IMR-90 (cell line): Measurements from ENCODE around the gene CENPU. TPM values are rescaled to one million over a fixed set of nuclear protein-coding genes. Genes with fewer than 3 reads are reported as not detected.

ENCODE experiments used
- CHD1 ChIP-seq: IDR thresholded peaks from 2 replicates; pipeline ENCODE4 v1.6.1; 2012; ENCODE audit warnings: low read depth, low read length, improper control_type of control experiment
- polyA plus RNA-seq, 3 experiments: library from polyadenylated mRNA; depleted of rRNA; stranded (reverse); fragments of >200 nt; gene quantifications; 2 replicates each; pipeline ENCODE4 v1.2.3, GENCODE V29; 2012; ENCODE audit warnings: low replicate concordance in 1 of 3
- total RNA-seq: library from RNA; depleted of rRNA; stranded (reverse); fragments of >200 nt; gene quantifications from 2 replicates; pipeline ENCODE4 v1.2.3, GENCODE V29; 2012
- TF ChIP-seq, protein P1 (sequence below): conservative IDR thresholded peaks from 2 replicates; pipeline ENCODE4 v1.5.1; 2012; ENCODE audit warnings: mild to moderate bottlenecking, low read depth, low read length, improper control_type of control experiment

CENPU gene
- total and polyA plus RNA-seq, 2 of the 4 experiments (the other 2 are of a cell fraction) = 13.6 to 14.6 TPM

DNA sequence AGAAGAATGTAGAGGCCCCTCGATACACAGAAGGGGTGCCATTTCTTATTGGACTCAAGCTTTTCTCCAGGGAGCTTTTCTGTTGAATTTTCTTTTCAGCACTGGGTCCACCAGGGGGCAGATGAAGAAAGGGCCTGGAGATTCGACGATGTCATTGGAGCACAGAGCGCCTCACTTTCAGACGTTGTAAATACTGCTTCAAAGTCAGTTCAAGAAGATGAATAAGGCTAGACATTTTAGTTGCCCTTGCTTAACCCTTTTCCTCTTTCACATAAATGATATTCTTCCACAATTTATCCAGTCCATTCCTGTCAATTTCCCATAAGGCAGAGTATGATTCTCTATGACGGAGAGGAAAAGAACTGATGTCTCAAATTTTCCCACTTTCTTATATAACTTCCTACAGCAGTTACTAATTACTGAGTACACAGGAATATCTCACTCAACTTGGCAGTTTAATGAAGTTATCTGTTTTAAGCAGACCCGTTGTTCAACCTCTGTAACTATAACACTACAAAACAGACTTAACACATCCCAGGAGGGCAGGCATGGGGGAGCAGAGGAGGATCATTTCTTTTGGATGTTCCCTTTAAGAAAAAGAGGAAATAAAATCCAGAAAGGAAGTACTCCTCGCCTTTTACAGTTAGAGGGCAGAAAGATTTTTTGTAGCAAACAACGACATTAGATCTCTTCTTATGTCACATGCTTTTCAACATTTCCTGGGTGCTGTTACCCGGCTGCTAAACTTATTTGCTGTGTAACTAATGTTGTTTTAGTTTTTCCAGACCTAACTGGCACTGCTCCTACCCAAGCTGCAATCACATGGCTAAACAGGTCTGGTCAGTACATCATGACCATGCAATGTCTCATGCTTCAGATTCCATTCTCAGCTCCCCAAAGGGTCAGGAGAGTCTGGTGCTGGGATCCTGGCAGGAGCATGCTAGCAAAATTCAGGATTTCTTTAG lies 12.2 kb upstream of the CENPU start (continued):
- TF ChIP-seq, protein P1, sequence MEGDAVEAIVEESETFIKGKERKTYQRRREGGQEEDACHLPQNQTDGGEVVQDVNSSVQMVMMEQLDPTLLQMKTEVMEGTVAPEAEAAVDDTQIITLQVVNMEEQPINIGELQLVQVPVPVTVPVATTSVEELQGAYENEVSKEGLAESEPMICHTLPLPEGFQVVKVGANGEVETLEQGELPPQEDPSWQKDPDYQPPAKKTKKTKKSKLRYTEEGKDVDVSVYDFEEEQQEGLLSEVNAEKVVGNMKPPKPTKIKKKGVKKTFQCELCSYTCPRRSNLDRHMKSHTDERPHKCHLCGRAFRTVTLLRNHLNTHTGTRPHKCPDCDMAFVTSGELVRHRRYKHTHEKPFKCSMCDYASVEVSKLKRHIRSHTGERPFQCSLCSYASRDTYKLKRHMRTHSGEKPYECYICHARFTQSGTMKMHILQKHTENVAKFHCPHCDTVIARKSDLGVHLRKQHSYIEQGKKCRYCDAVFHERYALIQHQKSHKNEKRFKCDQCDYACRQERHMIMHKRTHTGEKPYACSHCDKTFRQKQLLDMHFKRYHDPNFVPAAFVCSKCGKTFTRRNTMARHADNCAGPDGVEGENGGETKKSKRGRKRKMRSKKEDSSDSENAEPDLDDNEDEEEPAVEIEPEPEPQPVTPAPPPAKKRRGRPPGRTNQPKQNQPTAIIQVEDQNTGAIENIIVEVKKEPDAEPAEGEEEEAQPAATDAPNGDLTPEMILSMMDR = peak; percentile 79
- no peak for TF ChIP-seq CHD1
